Measurements from ENCODE around the gene GABBR2.

GABBR2 gene

GRCh38 chr9:98335661-98336060 lies 373.1 kb downstream of the GABBR2 start:
- DNase-seq, result no peak

GRCh38 chr9:98334796-98335195 lies 373.9 kb downstream of the GABBR2 start:
- DNase-seq, result no peak

- DNase-seq, result peak in 1 of 4 experiments; percentile 11
Observed at GRCh38 chr9:98333703-98334582, 374.8 kb downstream of the GABBR2 start.

GRCh38 chr9:98332405-98332831 lies 376.3 kb downstream of the GABBR2 start:
- DNase-seq, result no peak

- DNase-seq, result no peak
Observed at GRCh38 chr9:98331536-98332259, 377.0 kb downstream of the GABBR2 start.

GRCh38 chr9:98330831-98331230 lies 377.9 kb downstream of the GABBR2 start:
- DNase-seq, result no peak

- no peak for DNase-seq
Observed at GRCh38 chr9:98329904-98330303, 378.8 kb downstream of the GABBR2 start.

- DNase-seq, result no peak
Observed at GRCh38 chr9:98329281-98329680, 379.5 kb downstream of the GABBR2 start.

- no peak for DNase-seq
Observed at GRCh38 chr9:98328770-98329169, 380.0 kb downstream of the GABBR2 start.

GRCh38 chr9:98328141-98328540 lies 380.6 kb downstream of the GABBR2 start:
- DNase-seq, result no peak

- no peak for DNase-seq
Observed at GRCh38 chr9:98327249-98327561, 381.5 kb downstream of the GABBR2 start.

GRCh38 chr9:98326459-98327248 lies 382.1 kb downstream of the GABBR2 start:
- peak; percentile 21 to 46 (median 41) for DNase-seq

GRCh38 chr9:98324801-98325200 lies 383.9 kb downstream of the GABBR2 start:
- DNase-seq, result no peak

GRCh38 chr9:98323831-98324135 lies 385.0 kb downstream of the GABBR2 start:
- no peak for DNase-seq

GRCh38 chr9:98323051-98323830 lies 385.5 kb downstream of the GABBR2 start:
- no peak for DNase-seq

- DNase-seq, result no peak
Observed at GRCh38 chr9:98321269-98321668, 387.5 kb downstream of the GABBR2 start.

- no peak for DNase-seq
Observed at GRCh38 chr9:98318834-98319478, 389.8 kb downstream of the GABBR2 start.

- no peak for DNase-seq
Observed at GRCh38 chr9:98318041-98318790, 390.5 kb downstream of the GABBR2 start.

GRCh38 chr9:98317134-98317857 lies 391.4 kb downstream of the GABBR2 start:
- no peak for DNase-seq

- DNase-seq, result no peak
Observed at GRCh38 chr9:98316445-98317133, 392.1 kb downstream of the GABBR2 start.

All from suppressor macrophage (primary cell).